GM21360 (cell line): Measurements from ENCODE around the gene SMAD1.
A peak's percentile ranks its signal among the peaks of the same experiment; 100 is the strongest.

Source experiments
- ATAC-seq: cut with Tn5 transposase; IDR thresholded peaks from one replicate; pipeline ENCODE4 v1.9.1; 2021; ENCODE audit warnings: mild to moderate bottlenecking, moderate library complexity; ENCODE audit not compliant: unreplicated experiment

Gene SMAD1

DNA sequence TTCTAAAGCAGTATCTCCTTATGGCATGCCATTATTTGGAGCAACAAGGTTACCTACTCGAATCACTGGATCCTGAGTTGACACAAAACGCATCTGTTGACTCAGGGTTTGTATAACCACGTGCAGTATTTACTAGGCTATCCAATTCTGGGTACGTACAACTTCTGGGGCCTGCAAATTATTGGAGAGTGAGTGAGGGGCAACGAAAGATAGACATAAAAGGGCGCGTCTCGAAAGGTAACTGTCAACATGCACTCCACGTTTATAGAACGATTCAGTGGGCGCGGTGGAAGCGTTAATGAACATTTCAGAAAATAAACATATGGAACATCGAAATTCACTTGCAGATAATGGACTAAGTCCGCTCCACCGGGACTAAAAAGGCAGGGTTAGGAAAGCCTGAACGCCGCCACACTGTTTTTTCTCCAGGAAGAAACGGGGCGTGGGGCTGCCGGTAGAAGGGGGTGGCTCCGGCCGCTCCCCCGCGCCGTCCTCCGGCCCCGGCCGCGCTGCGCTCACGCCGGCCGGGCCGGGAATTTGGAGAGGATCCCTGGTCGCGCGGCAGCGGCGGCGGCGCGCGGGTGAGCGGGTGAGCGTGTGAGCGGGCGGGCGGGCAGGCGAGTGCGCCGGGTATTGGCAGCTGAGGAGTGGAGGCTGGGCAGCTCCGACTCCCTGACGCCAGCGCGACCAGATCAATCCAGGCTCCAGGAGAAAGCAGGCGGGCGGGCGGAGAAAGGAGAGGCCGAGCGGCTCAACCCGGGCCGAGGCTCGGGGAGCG is at the start of gene SMAD1:
Gene SMAD1 (plus strand): TSS at position 690 of the 778 bp plus-strand sequence. CDS start 32,761 bp downstream, outside the sequence.
- ATAC-seq: peak; percentile 41

- no peak for ATAC-seq
Observed at GRCh38 chr4:145433684-145434083, 48.0 kb upstream of the SMAD1 start.

DNA sequence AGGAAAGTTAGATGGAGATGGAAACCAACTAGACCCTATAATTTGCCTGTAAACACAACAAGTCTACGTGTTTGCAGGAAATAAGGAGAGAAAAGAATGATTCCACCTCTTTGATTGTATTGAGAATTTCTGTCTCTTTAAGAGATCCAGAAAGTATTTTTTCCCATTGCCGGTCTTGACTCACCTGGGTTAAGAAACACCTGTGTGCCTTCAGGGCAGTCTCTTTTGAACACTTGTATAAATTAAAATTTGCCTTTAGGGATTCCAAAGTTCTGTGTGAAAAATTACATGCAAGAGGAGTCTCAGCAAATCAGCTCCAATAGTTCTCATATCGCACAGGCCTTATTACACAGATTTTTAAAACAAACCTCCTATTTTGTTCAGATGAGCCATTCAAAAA is 46.0 kb upstream of the SMAD1 start:
- no peak for ATAC-seq

- no peak for ATAC-seq
Observed at GRCh38 chr4:145436114-145436513, 45.5 kb upstream of the SMAD1 start.

DNA sequence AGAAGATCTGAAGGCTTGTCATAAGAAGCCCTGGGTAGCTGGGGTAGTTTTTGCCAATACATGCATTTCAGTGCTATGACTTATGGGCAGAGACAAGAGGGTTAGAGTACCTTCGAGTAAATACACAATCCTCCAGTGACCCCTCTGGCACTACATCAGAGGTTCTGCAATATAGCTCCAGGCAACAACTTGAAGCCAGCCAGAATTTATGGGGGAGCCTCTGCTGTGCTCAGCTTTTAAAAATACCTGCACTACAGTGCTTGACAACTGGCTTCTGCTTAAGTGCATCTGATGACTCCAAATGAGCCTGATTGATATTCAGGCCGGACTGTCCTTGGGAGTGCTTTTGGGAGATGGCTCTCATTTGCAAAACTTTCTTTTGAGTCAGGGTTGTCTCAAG is 44.9 kb upstream of the SMAD1 start:
- ATAC-seq: no peak

- ATAC-seq: no peak
Observed at GRCh38 chr4:145437466-145437865, 44.2 kb upstream of the SMAD1 start.

- ATAC-seq: no peak
Observed at GRCh38 chr4:145438298-145438697, 43.4 kb upstream of the SMAD1 start.

GRCh38 chr4:145440292-145441007 is 41.2 kb upstream of the SMAD1 start:
- ATAC-seq: no peak

GRCh38 chr4:145446184-145446583 is 35.5 kb upstream of the SMAD1 start:
- ATAC-seq: no peak

DNA sequence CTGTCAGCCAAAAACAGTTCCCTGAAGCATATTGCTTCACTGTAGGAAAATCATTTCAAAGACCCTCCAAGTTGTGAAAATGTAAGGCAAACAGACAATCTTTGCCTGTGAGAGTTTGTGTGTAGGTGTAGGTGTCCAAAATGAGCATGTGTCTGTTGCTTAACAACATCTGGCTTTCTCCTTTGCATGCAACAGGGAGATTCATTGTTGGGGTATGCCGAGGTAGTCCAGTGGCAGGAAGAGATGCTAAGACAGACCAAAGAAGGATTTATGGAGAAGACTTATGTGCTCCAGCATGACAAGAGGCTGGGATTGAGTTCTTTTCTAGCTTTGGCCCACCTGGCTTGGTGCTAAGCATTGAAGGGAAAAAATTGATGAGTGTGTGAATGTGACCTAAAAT is 29.8 kb upstream of the SMAD1 start:
- no peak for ATAC-seq

- ATAC-seq: no peak
Observed at GRCh38 chr4:145452447-145453162, 29.0 kb upstream of the SMAD1 start.

GRCh38 chr4:145453163-145453520 is 28.5 kb upstream of the SMAD1 start:
- ATAC-seq: no peak

DNA sequence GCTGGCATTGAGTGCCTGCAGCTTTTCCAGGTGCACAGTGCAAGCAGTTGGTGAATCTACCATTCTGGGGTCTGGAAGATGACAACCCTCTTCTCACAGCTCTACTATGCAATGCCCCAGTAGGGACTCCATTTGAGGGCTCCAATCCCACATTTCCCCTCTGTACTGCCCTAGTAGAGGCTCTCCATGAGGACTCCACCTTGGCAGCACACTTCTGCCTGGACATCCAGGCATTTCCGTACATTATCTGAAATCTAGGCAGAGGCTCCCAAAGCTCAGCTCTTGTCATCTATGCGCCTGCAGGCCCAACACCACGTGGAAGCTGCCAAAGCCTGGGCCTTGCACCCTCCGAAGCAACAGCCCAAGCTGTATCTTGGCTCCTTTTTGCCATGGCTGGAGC is 8.4 kb upstream of the SMAD1 start:
- ATAC-seq: no peak

DNA sequence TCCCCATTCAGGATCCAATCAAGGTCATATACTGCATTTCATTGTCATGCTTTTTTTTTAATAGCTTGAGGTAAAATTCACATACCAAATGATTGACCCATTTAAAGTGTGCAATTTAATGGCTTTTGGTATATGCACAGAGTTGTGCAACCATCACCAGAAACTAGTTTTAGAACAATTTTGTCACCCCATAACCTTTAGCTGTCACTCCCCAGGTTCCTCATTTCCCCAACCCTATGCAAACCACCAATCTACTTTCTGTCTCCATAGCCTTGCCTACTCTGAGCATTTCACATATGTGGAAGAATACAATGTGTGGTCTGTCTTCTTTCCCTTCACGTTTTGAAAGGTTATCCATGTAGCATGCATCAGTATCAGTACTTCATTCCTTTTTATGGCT is 1.4 kb upstream of the SMAD1 start:
- no peak for ATAC-seq

DNA sequence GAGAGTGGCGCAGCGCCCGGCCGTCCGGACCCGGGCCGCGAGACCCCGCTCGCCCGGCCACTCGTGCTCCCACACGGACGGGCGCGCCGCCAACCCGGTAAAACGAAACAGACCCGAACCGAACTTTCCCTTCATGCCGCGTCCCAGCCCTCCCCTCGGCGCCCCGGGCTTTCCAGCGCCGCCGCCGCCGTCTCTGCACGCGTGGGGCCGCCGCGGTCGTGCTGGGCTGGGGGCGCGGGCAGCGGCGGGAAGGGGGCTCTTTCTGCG is 222 bp downstream of the SMAD1 start:
- no peak for ATAC-seq

DNA sequence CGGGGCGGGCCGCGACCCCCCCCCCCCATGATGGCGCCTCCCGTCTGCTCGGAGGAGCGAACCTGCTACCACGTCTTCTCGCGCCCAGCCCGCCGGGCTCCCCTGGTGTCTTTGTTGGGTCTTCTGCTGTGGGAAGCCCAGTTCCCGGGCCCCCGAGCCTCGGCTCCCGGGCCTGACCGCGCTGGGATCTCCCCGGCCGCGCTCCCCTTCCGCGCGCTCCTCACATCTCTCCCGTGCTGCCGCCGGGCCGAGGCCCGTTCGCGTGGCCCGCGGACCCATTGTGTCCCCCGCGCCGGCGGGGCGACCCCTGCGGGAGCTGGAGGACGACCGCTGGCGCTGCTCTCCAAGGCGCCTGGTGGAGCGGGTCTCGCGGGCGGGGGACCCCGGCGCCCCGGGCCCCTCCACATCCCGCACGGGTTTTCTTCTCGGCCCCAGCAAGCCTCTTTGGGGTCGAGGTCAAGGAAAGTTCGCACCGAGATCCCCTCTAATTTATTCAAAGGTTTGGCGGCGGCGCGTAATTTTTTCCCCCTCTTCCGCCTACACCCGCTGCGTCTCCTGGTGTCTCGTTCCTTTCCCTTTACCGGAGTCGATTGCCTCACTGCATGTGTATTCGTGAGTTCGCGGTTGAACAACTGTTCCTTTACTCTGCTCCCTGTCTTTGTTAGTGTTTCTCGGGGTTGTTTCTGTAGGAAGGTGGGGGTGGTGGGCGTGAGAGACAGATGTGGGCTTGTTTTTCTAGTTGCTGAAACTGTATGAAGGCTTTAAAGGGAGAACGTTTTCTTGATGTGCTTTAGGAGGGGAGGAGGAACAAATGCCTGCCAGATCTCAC is 770 bp downstream of the SMAD1 start:
- ATAC-seq: peak; percentile 40

- no peak for ATAC-seq
Observed at GRCh38 chr4:145483514-145483913, 1.9 kb downstream of the SMAD1 start.

GRCh38 chr4:145484225-145484846 is 2.7 kb downstream of the SMAD1 start:
- no peak for ATAC-seq

GRCh38 chr4:145485120-145485519 is 3.5 kb downstream of the SMAD1 start:
- no peak for ATAC-seq

- no peak for ATAC-seq
Observed at GRCh38 chr4:145486603-145487002, 5.0 kb downstream of the SMAD1 start.

DNA sequence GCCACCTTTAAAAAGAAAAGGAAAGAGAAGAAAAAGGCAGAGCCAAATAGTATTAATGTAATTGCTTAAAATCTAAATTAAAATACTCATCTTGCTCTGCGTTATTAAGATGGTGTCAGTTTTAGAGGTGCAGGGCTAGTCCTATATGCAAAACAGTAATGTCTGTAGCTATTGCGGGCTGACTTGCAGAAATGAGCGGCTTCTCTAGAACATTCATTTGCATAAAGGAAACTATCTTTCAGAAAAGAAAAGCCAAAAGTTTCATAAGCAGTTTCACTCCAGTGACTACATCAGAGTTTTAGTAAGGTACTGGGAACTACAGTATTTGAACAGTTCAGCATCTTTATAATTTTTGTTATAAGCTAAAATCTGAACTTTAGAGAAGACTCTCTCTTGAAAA is 6.0 kb downstream of the SMAD1 start:
- peak; percentile 92 for ATAC-seq
